ENCODE measurements around the gene GCGR. TPM values are rescaled to one million over a fixed set of nuclear protein-coding genes. Genes with fewer than 3 reads are reported as not detected.

Gene GCGR
- total RNA-seq, 4 donors from 2014 or later = 0.16 to 0.71 (median 0.47) TPM

DNA sequence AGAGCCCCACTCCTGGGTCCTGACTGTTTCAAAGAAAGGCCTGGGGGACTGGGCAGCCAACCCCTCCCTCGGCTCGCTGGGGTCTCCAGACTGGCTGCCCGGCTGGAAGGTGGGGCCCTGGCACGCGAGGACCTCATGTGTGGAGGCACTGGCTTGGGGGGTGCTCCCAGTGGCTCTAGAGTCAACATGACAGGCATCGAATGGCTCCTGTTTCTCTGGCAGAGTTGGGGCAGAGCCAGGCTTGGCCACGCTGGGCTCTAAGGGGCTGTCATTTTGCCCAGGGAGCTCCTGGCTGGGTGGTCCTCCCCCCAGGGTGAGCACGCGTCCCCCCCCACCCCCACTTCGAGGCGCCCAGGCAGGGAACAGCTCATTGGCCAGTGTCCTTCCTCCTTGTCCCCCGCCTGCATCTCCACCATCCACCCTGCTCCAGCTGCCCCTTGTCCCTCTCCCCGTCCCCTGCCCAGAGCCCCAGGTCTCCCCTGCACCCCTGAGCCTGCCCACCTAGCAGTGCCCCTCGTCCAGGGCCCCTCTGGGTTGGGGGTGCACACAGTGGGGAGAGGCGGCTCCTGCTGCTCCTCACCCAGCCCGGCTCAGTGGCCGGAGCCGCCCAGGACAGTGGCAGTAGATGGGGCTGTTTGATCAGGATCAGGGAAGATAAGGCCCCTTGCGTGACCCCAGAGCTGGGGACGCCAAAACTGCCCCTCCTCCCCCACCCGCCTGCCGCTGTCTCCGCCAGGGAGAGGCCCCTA, 2.7 kb downstream of the GCGR start:
- no peak for DNase-seq (ENCODE audit: low spot score in 2 of 2)
- no peak for TF ChIP-seq POLR2A (IDR thresholded peaks at IDR 0.05)
- TF ChIP-seq, protein P1, sequence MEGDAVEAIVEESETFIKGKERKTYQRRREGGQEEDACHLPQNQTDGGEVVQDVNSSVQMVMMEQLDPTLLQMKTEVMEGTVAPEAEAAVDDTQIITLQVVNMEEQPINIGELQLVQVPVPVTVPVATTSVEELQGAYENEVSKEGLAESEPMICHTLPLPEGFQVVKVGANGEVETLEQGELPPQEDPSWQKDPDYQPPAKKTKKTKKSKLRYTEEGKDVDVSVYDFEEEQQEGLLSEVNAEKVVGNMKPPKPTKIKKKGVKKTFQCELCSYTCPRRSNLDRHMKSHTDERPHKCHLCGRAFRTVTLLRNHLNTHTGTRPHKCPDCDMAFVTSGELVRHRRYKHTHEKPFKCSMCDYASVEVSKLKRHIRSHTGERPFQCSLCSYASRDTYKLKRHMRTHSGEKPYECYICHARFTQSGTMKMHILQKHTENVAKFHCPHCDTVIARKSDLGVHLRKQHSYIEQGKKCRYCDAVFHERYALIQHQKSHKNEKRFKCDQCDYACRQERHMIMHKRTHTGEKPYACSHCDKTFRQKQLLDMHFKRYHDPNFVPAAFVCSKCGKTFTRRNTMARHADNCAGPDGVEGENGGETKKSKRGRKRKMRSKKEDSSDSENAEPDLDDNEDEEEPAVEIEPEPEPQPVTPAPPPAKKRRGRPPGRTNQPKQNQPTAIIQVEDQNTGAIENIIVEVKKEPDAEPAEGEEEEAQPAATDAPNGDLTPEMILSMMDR (IDR thresholded peaks at IDR 0.05) = no peak
- intact Hi-C loops (cut with DNase I; ENCODE audit: low total_unique reads) = no loop called here
- no peak overlapping the region for H3K4me3 ChIP-seq (ENCODE audit: low read depth, poor library complexity, severe bottlenecking)
- WGBS, 2 donors = 26 to 32% methylated on average over 16 to 19 of the region's 23 CpGs

DNA sequence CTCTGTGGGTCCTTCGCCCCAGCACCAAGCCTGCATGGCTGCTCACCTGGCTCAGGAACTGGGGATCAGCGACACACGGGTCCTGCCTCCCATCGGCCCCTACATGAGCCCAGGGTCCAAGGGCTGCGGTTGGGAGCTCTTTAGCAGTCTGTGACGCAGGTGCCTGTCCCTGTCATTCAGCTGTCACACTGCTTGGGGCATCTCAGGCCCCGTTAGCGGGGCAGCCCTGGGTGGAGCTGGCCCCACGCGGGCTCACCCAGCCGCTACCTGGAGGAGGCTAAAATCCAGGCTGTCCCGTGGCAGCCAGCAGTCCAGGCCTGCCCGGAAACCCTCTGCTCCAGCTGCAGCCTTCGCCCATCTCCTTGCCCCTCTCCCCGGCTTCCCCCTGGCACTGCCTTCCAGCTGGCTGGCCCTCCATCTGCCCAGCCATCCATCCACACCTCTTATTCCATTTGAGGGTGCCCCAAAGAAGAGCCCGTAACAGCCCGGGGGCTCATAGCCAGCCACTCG, 3.3 kb downstream of the GCGR start:
- no peak for DNase-seq (ENCODE audit: low spot score in 2 of 2)
- intact Hi-C loops (cut with DNase I; ENCODE audit: low total_unique reads) = no loop called here
- TF ChIP-seq, protein P1 (IDR thresholded peaks at IDR 0.05) = no peak
- no peak for TF ChIP-seq POLR2A (IDR thresholded peaks at IDR 0.05)
- no peak overlapping the region for H3K4me3 ChIP-seq (ENCODE audit: low read depth, poor library complexity, severe bottlenecking)
- WGBS, 2 donors = 43 to 47% methylated on average over 13 to 18 of the region's 18 CpGs

DNA sequence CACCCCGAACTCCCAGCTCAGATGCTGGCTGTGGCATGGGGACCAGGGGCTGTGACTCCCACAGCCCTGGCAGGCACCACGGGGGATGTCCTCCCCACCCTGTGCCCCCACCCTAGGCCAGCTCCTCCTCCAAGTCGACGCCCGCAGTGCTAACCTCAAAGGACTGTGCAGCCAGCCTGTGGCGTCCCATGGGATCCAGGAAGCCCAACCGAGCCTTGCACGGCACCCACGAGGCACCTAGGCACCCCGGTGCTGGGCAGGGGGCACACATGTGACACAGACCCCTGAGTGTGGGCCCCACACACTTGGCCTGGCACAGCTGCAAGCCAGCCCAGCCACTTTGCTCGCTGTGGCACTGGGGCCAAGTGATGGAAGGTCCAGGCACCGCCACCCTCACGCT, 3.9 kb downstream of the GCGR start:
- no peak for DNase-seq (ENCODE audit: low spot score in 2 of 2)
- no peak overlapping the region for H3K4me3 ChIP-seq (ENCODE audit: low read depth, poor library complexity, severe bottlenecking)
- WGBS, 2 donors = 27 to 39% methylated on average over 2 to 11 of the region's 13 CpGs
- intact Hi-C loops (cut with DNase I; ENCODE audit: low total_unique reads) = no loop called here
- TF ChIP-seq POLR2A (IDR thresholded peaks at IDR 0.05) = no peak
- TF ChIP-seq, protein P1 (IDR thresholded peaks at IDR 0.05) = no peak

DNA sequence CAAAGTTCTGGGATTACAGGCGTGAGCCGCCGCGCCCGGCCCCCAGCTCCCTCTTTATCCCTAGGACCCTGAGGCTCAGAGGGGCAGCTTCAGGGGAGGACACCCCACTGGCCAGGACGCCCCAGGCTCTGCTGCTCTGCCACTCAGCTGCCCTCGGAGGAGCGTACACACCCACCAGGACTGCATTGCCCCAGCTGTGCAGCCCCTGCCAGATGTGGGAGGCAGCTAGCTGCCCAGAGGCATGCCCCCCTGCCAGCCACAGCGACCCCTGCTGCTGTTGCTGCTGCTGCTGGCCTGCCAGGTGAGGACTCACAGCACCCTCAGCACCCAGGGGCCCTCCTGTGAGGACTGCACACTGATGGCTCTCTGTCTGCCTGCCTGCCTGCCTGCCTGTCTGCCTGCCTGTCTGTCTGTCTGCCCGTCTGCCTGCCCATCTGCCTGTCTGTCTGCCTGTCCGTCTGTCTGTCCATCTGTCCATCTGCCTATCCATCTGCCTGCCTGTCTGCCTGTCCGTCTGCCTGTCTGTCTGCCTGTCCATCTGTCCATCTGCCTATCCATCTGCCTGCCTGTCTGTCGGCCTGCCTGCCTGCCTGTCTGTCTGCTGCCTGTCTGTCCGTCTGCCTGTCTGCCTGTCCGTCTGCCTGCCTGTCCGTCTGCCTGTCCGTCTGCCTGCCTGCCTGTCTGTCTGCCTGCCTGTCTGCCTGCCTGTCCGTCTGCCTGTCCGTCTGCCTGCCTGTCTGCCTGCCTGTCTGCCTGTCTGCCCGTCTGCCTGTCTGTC, 5.0 kb downstream of the GCGR start:
- TF ChIP-seq, protein P1 (IDR thresholded peaks at IDR 0.05) = no peak
- TF ChIP-seq POLR2A (IDR thresholded peaks at IDR 0.05) = no peak
- no peak for DNase-seq (ENCODE audit: low spot score in 2 of 2)
- intact Hi-C loops (cut with DNase I; ENCODE audit: low total_unique reads) = no loop called here
- no peak overlapping the region for H3K4me3 ChIP-seq (ENCODE audit: low read depth, poor library complexity, severe bottlenecking)
- WGBS, 2 donors = 71 to 75% methylated on average over 17 to 20 of the region's 20 CpGs

DNA sequence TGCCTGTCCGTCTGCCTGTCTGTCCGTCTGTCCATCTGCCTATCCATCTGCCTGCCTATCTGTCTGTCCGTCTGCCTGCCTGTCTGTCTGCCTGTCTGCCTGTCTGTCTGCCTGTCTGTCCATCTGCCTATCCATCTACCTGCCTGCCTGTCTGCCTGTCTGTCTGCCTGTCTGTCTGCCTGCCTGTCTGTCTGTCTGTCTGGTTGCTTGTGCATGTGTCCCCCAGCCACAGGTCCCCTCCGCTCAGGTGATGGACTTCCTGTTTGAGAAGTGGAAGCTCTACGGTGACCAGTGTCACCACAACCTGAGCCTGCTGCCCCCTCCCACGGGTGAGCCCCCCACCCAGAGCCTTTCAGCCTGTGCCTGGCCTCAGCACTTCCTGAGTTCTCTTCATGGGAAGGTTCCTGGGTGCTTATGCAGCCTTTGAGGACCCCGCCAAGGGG, 5.6 kb downstream of the GCGR start:
- TF ChIP-seq POLR2A (IDR thresholded peaks at IDR 0.05) = no peak
- TF ChIP-seq, protein P1 (IDR thresholded peaks at IDR 0.05) = no peak
- no peak for DNase-seq (ENCODE audit: low spot score in 2 of 2)
- WGBS, 2 donors = 74 to 78% methylated on average over 7 of the region's 7 CpGs
- intact Hi-C loops (cut with DNase I; ENCODE audit: low total_unique reads) = no loop called here
- H3K4me3 ChIP-seq (ENCODE audit: low read depth, poor library complexity, severe bottlenecking) = no peak overlapping the region

Data from lower leg skin (tissue), 4 donors.